RWPE2 (cell line): Measurements from ENCODE around the gene MAG.

ENCODE experiments used
- ATAC-seq: fragments of 200-7000 bp; cut with Tn5 transposase; 3 replicates; pipeline ENCODE4 v1.9.1; 2021; ENCODE audit warnings: low read depth
- DNase-seq: peaks from one replicate; pipeline ENCODE4 v3.0.0-alpha.2; 2020; ENCODE audit warnings: low spot score
- H3K27ac ChIP-seq: fragments of 450-650 bp; 2 replicates; pipeline ENCODE4 v1.5.1; 2017; ENCODE audit warnings: mild to moderate bottlenecking; ENCODE audit not compliant: poor library complexity, severe bottlenecking
- H3K27me3 ChIP-seq: fragments of 250-450 bp; sonication (Bioruptor Pico); 2 replicates; pipeline ENCODE4 v1.5.1; 2021; ENCODE audit warnings: mild to moderate bottlenecking, moderate library complexity; ENCODE audit not compliant: insufficient read depth, poor library complexity, severe bottlenecking
- H3K36me3 ChIP-seq: fragments of 250-450 bp; sonication (Bioruptor Pico); 2 replicates; pipeline ENCODE4 v1.5.1; 2020; ENCODE audit warnings: low read depth, mild to moderate bottlenecking, moderate library complexity
- H3K4me1 ChIP-seq: fragments of 250-450 bp; sonication (Bioruptor Pico); 2 replicates; pipeline ENCODE4 v1.5.1; 2021; ENCODE audit warnings: mild to moderate bottlenecking, moderate library complexity; ENCODE audit not compliant: insufficient read depth, poor library complexity, severe bottlenecking
- H3K4me3 ChIP-seq: fragments of 250-450 bp; sonication (Bioruptor Pico); 2 replicates; pipeline ENCODE4 v1.5.1; 2021; ENCODE audit warnings: mild to moderate bottlenecking, moderate library complexity; ENCODE audit not compliant: severe bottlenecking
- H3K9me3 ChIP-seq: fragments of 250-450 bp; sonication (Bioruptor Pico); 2 replicates; pipeline ENCODE4 v1.5.1; 2021; ENCODE audit warnings: mild to moderate bottlenecking, moderate library complexity; ENCODE audit not compliant: severe bottlenecking
- CTCF ChIP-seq: fragments of 450-650 bp; IDR thresholded peaks from one replicate; pipeline ENCODE4 v1.5.1; 2017; ENCODE audit warnings: mild to moderate bottlenecking, moderate library complexity; ENCODE audit not compliant: poor library complexity, severe bottlenecking

The MAG gene

GRCh38 chr19:35316560-35316959, 24.6 kb downstream of the MAG start:
- Histone ChIP-seq H3K27ac (no peak overlapping the region), H3K4me1 (peaks cover 11% of the 10 kb centered on the region), H3K4me3 (no peak overlapping the region), H3K36me3 (no peaks in the 10 kb centered on the region), H3K27me3 (no peaks in the 10 kb centered on the region), H3K9me3 (no peaks in the 10 kb centered on the region)
- TF ChIP-seq CTCF: no peak
- DNase-seq (no peak), ATAC-seq (no peak)

GRCh38 chr19:35317464-35318043, 25.6 kb downstream of the MAG start:
- no peak overlapping the region for H3K27ac ChIP-seq
- no peak overlapping the region for H3K4me3 ChIP-seq
- ATAC-seq (no peak), DNase-seq (no peak)
- no peak for TF ChIP-seq CTCF
- no peaks in the 10 kb centered on the region for H3K27me3 ChIP-seq
- H3K9me3 ChIP-seq: no peaks in the 10 kb centered on the region
- H3K4me1 ChIP-seq: peaks cover 11% of the 10 kb centered on the region
- no peaks in the 10 kb centered on the region for H3K36me3 ChIP-seq

- no peak for TF ChIP-seq CTCF
- peak; percentile 86 for DNase-seq
- H3K4me1 ChIP-seq: peaks cover 6% of the 10 kb centered on the region
- H3K9me3 ChIP-seq: no peaks in the 10 kb centered on the region
- ATAC-seq: peak; percentile 89
- H3K36me3 ChIP-seq: no peaks in the 10 kb centered on the region
- H3K4me3 ChIP-seq: no peak overlapping the region
- H3K27ac ChIP-seq: peak overlapping the region; percentile 22
- H3K27me3 ChIP-seq: no peaks in the 10 kb centered on the region
Measured at GRCh38 chr19:35318679-35319448, 26.9 kb downstream of the MAG start.

- TF ChIP-seq CTCF: no peak
- Histone ChIP-seq H3K27ac (no peak overlapping the region), H3K4me3 (no peak overlapping the region), H3K4me1 (peaks cover 5% of the 10 kb centered on the region), H3K9me3 (no peaks in the 10 kb centered on the region), H3K27me3 (no peaks in the 10 kb centered on the region), H3K36me3 (no peaks in the 10 kb centered on the region)
- ATAC-seq (no peak), DNase-seq (no peak)
Measured at GRCh38 chr19:35320065-35320713, 28.2 kb downstream of the MAG start.
